Transverse colon (tissue), 4 donors: ENCODE measurements around the gene POU5F2. TPM values are rescaled to one million over a fixed set of nuclear protein-coding genes. Genes with fewer than 3 reads are reported as not detected.

Source experiments
- DNase-seq: peaks from one replicate; pipeline ENCODE4 v3.0.0-alpha.2; 2019
- H3K27ac ChIP-seq, 4 donors: fragments of 200-600 bp; sonication (generic); 2 replicates each; pipeline ENCODE4 v1.5.1; 2016 to 2018; ENCODE audit warnings: inconsistent platforms in 4 of 4
- H3K27me3 ChIP-seq: fragments of 200-600 bp; sonication (generic); 2 replicates; pipeline ENCODE4 v1.5.1; 2017; ENCODE audit warnings: inconsistent platforms
- H3K36me3 ChIP-seq, 4 donors: fragments of 200-600 bp; sonication (generic); 2 replicates each; pipeline ENCODE4 v1.5.1; 2017 to 2019; ENCODE audit warnings: inconsistent platforms in 4 of 4
- H3K4me1 ChIP-seq, 4 donors: fragments of 200-600 bp; sonication (generic); 2 replicates each; pipeline ENCODE4 v1.5.1; 2017 to 2020; ENCODE audit warnings: inconsistent platforms in 4 of 4
- H3K4me3 ChIP-seq, 4 donors: fragments of 200-600 bp; sonication (generic); 1 replicate in 1 of 4; 2 replicates in 3 of 4; pipeline versions ENCODE4 v1.5.1 to v1.6.1; 2017 to 2019; ENCODE audit warnings: inconsistent platforms in 4 of 4
- H3K9me3 ChIP-seq, 2 donors: fragments of 200-600 bp; sonication (generic); 2 replicates each; pipeline ENCODE4 v1.5.1; 2017 to 2019; ENCODE audit warnings: inconsistent platforms in 2 of 2
- CTCF ChIP-seq, 5 experiments: fragments of 200-600 bp in 3 of 5; fragments of 450-650 bp in 2 of 5; sonication (generic) in 3 of 5; IDR thresholded peaks; 1 replicate in 2 of 5; 2 replicates in 3 of 5; pipeline ENCODE4 v1.5.1; 2016 to 2017; ENCODE audit warnings: antibody characterized with exemption in 5 of 5, inconsistent platforms in 3 of 5, mild to moderate bottlenecking in 2 of 5, moderate library complexity in 1 of 5
- EP300 ChIP-seq: sonication (generic); formaldehyde crosslinking; IDR thresholded peaks from one replicate; pipeline ENCODE4 v1.6.1; 2017; ENCODE audit warnings: antibody characterized with exemption, low read depth
- POLR2A ChIP-seq: fragments of 450-650 bp; IDR thresholded peaks from one replicate; pipeline ENCODE4 v1.6.1; 2016; ENCODE audit warnings: antibody characterized with exemption, mild to moderate bottlenecking, moderate library complexity
- POLR2AphosphoS5 ChIP-seq, 3 donors: sonication (generic); formaldehyde crosslinking; IDR thresholded peaks; one replicate each; pipeline ENCODE4 v1.6.1; 2016; ENCODE audit warnings: antibody characterized with exemption in 3 of 3
- WGBS, 2 donors: methylation state at CpG; one replicate each; pipeline ENCODE4 v1.1.5; 2018; ENCODE audit warnings: low coverage in 1 of 2; 5-methylcytosine and 5-hydroxymethylcytosine counted together
- in situ Hi-C, 4 donors: fragments of 200-750 bp; cut with MboI; loops; one replicate each; pipeline versions ENCODE4 v1.15.0 to v1.15.1; 2017; ENCODE audit warnings: low sequenced_read_pairs in 3 of 4, low pct_ligation_motif_present in 1 of 4, low pct_unique_long_range_greater_than_20kb in 1 of 4
- intact Hi-C: fragments of 100-400 bp; cut with DNase I; formaldehyde crosslinking; loops from one replicate; pipeline ENCODE4 v1.15.1; 2023; ENCODE audit warnings: low total_unique reads
- total RNA-seq, 4 donors: library from RNA; depleted of rRNA; stranded (reverse); fragments of >200 nt; gene quantifications; one replicate each; pipeline ENCODE4 v1.1.0, GENCODE V29; 2016

Gene POU5F2
- total RNA-seq, 4 donors from 2014 or later: 1.1 to 7.8 (median 4.0) TPM

- 93% methylated on average over 10 of the region's 10 CpGs; no CpG with 5 or more reads in 1 of the 2 donors for WGBS, 2 donors
- no peaks in the 10 kb centered on the region for H3K27me3 ChIP-seq
- in situ Hi-C loops (no loop called here), intact Hi-C loops (no loop called here)
- H3K4me3 ChIP-seq: no peak overlapping the region
- DNase-seq: no peak
- no peaks in the 10 kb centered on the region for H3K36me3 ChIP-seq
- H3K4me1 ChIP-seq: no peaks in the 10 kb centered on the region
- TF ChIP-seq EP300: no peak
- H3K9me3 ChIP-seq: peaks cover 9% of the 10 kb centered on the region in 2 donors
- no peak overlapping the region for H3K27ac ChIP-seq
Observed at GRCh38 chr5:93755716-93756115, 14.3 kb upstream of the POU5F2 start.

- H3K4me3 ChIP-seq: no peak overlapping the region
- intact Hi-C loops (no loop called here), in situ Hi-C loops (no loop called here)
- H3K36me3 ChIP-seq: no peaks in the 10 kb centered on the region
- H3K9me3 ChIP-seq: no peaks in the 10 kb centered on the region
- H3K27ac ChIP-seq: no peak overlapping the region
- TF ChIP-seq EP300: no peak
- no peak for TF ChIP-seq POLR2A
- TF ChIP-seq CTCF (IDR thresholded peaks at IDR 0.05): no peak
- no peak for TF ChIP-seq POLR2AphosphoS5 (IDR thresholded peaks at IDR 0.05)
- no peak for DNase-seq
- H3K4me1 ChIP-seq: no peaks in the 10 kb centered on the region
- no peaks in the 10 kb centered on the region for H3K27me3 ChIP-seq
- WGBS, 2 donors: 97 to 100% methylated on average over 1 of the region's 1 CpG
Observed at GRCh38 chr5:93748875-93749397, 7.5 kb upstream of the POU5F2 start.

GRCh38 chr5:93746406-93747056 is 5.1 kb upstream of the POU5F2 start:
- Histone ChIP-seq H3K36me3 (no peaks in the 10 kb centered on the region), H3K9me3 (no peaks in the 10 kb centered on the region), H3K27me3 (no peaks in the 10 kb centered on the region), H3K4me3 (no peak overlapping the region), H3K4me1 (no peaks in the 10 kb centered on the region), H3K27ac (no peak overlapping the region)
- in situ Hi-C loops (no loop called here), intact Hi-C loops (no loop called here)
- TF ChIP-seq EP300 (no peak), CTCF (IDR thresholded peaks at IDR 0.05) (no peak), POLR2A (no peak), POLR2AphosphoS5 (IDR thresholded peaks at IDR 0.05) (no peak)
- no peak for DNase-seq

GRCh38 chr5:93736284-93736683 is 5.1 kb downstream of the POU5F2 start:
- in situ Hi-C loops: no loop called here
- TF ChIP-seq POLR2A (no peak), EP300 (no peak), POLR2AphosphoS5 (IDR thresholded peaks at IDR 0.05) (no peak), CTCF (IDR thresholded peaks at IDR 0.05) (no peak)
- no peak for DNase-seq

GRCh38 chr5:93735378-93735777 is 6.0 kb downstream of the POU5F2 start:
- TF ChIP-seq EP300: no peak
- TF ChIP-seq POLR2AphosphoS5 (IDR thresholded peaks at IDR 0.05): no peak
- no peak for TF ChIP-seq CTCF (IDR thresholded peaks at IDR 0.05)
- no peak for TF ChIP-seq POLR2A
- Histone ChIP-seq H3K27me3 (no peaks in the 10 kb centered on the region), H3K4me1 (no peaks in the 10 kb centered on the region), H3K27ac (no peak overlapping the region), H3K4me3 (no peak overlapping the region), H3K36me3 (no peaks in the 10 kb centered on the region), H3K9me3 (no peaks in the 10 kb centered on the region)
- no peak for DNase-seq
- intact Hi-C loops (no loop called here), in situ Hi-C loops (no loop called here)
- WGBS, 2 donors: 79% methylated on average over 1 of the region's 1 CpG; no CpG with 5 or more reads in 1 of the 2 donors

More at GRCh38 chr5:93736284-93736683, 5.1 kb downstream of the POU5F2 start:
- Histone ChIP-seq H3K4me1 (no peaks in the 10 kb centered on the region), H3K4me3 (no peak overlapping the region), H3K27ac (no peak overlapping the region), H3K9me3 (no peaks in the 10 kb centered on the region), H3K27me3 (no peaks in the 10 kb centered on the region), H3K36me3 (no peaks in the 10 kb centered on the region)
- WGBS, 2 donors: 87 to 88% methylated on average over 2 of the region's 2 CpGs
- intact Hi-C loops: no loop called here
